ENCODE results near the gene TESK2. TPM values are rescaled to one million over a fixed set of nuclear protein-coding genes. Genes with fewer than 3 reads are reported as not detected.

The TESK2 gene
- total RNA-seq, 1 experiment from 2014 or later: 5.0 TPM

DNA sequence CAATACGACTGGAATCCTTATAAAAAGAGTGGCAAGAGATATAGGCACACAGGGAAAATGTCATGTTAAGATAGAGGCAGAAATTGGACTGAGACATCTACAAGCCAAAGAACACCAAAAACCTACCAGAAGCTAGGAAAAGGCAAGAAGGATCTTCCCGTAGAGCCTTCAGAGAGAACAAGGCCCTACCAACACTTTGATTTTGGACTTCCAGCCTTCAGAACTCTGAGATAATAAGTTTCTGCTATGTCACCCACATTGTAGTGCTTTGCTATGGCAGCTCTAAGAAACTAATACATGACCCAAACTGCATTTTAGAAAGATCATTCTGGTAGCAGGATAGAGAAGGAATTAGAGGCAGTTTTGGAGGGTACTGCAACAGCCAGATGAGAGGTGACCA is 126.7 kb downstream of the TESK2 start:
- H3K4me1 ChIP-seq (ENCODE audit: control insufficient read depth in 1 of 2, insufficient read depth in 2 of 2, low read length in 2 of 2): peaks cover 0 to 3% of the 10 kb centered on the region in 2 experiments; a peak in 1 of 4 replicates
- H3K4me3 ChIP-seq (replicated peaks in 1 of 2; ENCODE audit: low read depth in 1 of 2, low read length in 2 of 2): no peak overlapping the region
- no peaks in the 10 kb centered on the region for H4K20me1 ChIP-seq (ENCODE audit: insufficient read depth)
- H3K27ac ChIP-seq (ENCODE audit: low read depth, low read length): no peak overlapping the region
- TF ChIP-seq, protein P1, sequence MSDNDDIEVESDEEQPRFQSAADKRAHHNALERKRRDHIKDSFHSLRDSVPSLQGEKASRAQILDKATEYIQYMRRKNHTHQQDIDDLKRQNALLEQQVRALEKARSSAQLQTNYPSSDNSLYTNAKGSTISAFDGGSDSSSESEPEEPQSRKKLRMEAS (IDR thresholded peaks at IDR 0.05): no peak
- TF ChIP-seq, protein P2, sequence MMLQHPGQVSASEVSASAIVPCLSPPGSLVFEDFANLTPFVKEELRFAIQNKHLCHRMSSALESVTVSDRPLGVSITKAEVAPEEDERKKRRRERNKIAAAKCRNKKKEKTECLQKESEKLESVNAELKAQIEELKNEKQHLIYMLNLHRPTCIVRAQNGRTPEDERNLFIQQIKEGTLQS (IDR thresholded peaks at IDR 0.05): no peak
- TF ChIP-seq, protein P3, sequence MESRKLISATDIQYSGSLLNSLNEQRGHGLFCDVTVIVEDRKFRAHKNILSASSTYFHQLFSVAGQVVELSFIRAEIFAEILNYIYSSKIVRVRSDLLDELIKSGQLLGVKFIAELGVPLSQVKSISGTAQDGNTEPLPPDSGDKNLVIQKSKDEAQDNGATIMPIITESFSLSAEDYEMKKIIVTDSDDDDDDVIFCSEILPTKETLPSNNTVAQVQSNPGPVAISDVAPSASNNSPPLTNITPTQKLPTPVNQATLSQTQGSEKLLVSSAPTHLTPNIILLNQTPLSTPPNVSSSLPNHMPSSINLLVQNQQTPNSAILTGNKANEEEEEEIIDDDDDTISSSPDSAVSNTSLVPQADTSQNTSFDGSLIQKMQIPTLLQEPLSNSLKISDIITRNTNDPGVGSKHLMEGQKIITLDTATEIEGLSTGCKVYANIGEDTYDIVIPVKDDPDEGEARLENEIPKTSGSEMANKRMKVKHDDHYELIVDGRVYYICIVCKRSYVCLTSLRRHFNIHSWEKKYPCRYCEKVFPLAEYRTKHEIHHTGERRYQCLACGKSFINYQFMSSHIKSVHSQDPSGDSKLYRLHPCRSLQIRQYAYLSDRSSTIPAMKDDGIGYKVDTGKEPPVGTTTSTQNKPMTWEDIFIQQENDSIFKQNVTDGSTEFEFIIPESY (IDR thresholded peaks at IDR 0.05; ENCODE audit: extremely low read depth, insufficient replicate concordance, low read length): no peak
- TF ChIP-seq EGR1 (IDR thresholded peaks at IDR 0.05; ENCODE audit: low read depth) (no peak), POLR2A (IDR thresholded peaks at IDR 0.05; ENCODE audit: borderline replicate concordance, extremely low read depth, insufficient read depth, insufficient read length) (no peak), YY1 (IDR thresholded peaks at IDR 0.05; ENCODE audit: extremely low read depth, insufficient replicate concordance, low read depth, low read length) (no peak), RAD21 (IDR thresholded peaks at IDR 0.05; ENCODE audit: low read depth) (no peak), SRF (IDR thresholded peaks at IDR 0.05; ENCODE audit: low read depth) (no peak), ZNF274 (IDR thresholded peaks at IDR 0.05; ENCODE audit: low read depth, low read length) (no peak), FOSL1 (IDR thresholded peaks at IDR 0.05; ENCODE audit: low read depth) (no peak), SIN3A (IDR thresholded peaks at IDR 0.05; ENCODE audit: low read depth) (no peak), TCF7L2 (IDR thresholded peaks at IDR 0.05; ENCODE audit: borderline replicate concordance, extremely low read depth, insufficient read depth, insufficient read length) (no peak), CEBPB (IDR thresholded peaks at IDR 0.05; ENCODE audit: low read depth) (no peak), POLR2AphosphoS5 (IDR thresholded peaks at IDR 0.05; ENCODE audit: low read depth, low read length) (no peak), EZH2 (IDR thresholded peaks at IDR 0.05) (no peak)
- TF ChIP-seq, protein P4, sequence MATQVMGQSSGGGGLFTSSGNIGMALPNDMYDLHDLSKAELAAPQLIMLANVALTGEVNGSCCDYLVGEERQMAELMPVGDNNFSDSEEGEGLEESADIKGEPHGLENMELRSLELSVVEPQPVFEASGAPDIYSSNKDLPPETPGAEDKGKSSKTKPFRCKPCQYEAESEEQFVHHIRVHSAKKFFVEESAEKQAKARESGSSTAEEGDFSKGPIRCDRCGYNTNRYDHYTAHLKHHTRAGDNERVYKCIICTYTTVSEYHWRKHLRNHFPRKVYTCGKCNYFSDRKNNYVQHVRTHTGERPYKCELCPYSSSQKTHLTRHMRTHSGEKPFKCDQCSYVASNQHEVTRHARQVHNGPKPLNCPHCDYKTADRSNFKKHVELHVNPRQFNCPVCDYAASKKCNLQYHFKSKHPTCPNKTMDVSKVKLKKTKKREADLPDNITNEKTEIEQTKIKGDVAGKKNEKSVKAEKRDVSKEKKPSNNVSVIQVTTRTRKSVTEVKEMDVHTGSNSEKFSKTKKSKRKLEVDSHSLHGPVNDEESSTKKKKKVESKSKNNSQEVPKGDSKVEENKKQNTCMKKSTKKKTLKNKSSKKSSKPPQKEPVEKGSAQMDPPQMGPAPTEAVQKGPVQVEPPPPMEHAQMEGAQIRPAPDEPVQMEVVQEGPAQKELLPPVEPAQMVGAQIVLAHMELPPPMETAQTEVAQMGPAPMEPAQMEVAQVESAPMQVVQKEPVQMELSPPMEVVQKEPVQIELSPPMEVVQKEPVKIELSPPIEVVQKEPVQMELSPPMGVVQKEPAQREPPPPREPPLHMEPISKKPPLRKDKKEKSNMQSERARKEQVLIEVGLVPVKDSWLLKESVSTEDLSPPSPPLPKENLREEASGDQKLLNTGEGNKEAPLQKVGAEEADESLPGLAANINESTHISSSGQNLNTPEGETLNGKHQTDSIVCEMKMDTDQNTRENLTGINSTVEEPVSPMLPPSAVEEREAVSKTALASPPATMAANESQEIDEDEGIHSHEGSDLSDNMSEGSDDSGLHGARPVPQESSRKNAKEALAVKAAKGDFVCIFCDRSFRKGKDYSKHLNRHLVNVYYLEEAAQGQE (IDR thresholded peaks at IDR 0.05; ENCODE audit: low read depth): no peak
- TF ChIP-seq, protein P5, sequence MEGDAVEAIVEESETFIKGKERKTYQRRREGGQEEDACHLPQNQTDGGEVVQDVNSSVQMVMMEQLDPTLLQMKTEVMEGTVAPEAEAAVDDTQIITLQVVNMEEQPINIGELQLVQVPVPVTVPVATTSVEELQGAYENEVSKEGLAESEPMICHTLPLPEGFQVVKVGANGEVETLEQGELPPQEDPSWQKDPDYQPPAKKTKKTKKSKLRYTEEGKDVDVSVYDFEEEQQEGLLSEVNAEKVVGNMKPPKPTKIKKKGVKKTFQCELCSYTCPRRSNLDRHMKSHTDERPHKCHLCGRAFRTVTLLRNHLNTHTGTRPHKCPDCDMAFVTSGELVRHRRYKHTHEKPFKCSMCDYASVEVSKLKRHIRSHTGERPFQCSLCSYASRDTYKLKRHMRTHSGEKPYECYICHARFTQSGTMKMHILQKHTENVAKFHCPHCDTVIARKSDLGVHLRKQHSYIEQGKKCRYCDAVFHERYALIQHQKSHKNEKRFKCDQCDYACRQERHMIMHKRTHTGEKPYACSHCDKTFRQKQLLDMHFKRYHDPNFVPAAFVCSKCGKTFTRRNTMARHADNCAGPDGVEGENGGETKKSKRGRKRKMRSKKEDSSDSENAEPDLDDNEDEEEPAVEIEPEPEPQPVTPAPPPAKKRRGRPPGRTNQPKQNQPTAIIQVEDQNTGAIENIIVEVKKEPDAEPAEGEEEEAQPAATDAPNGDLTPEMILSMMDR (IDR thresholded peaks at IDR 0.05 in 2 of 3, conservative IDR thresholded peaks at IDR 0.05 in 1 of 3; ENCODE audit: borderline replicate concordance in 1 of 3, insufficient read depth in 1 of 3, low read depth in 2 of 3, low read length in 2 of 3): no peak
- no peaks in the 10 kb centered on the region for H3K36me3 ChIP-seq (ENCODE audit: control insufficient read depth in 1 of 2, insufficient read depth in 2 of 2, low read length in 2 of 2)
- H3K9ac ChIP-seq (ENCODE audit: low read length): no peak overlapping the region
- no peak overlapping the region for H3K4me2 ChIP-seq (ENCODE audit: low read length)
- no peaks in the 10 kb centered on the region for H3K9me2 ChIP-seq (ENCODE audit: insufficient read depth)
- intact Hi-C loops (cut with micrococcal nuclease): no loop called here
- DNase-seq (ENCODE audit: low read depth, low spot score): no peak
- no peak for ATAC-seq
- no TSS peak for BruUV-seq (replicated peaks)
- no peaks in the 10 kb centered on the region for H3K79me2 ChIP-seq (ENCODE audit: insufficient read depth, low read length)
- H3K9me3 ChIP-seq (ENCODE audit: control insufficient read depth in 1 of 2, insufficient read depth in 1 of 2, low read depth in 1 of 2, low read length in 2 of 2): no peaks in the 10 kb centered on the region
- ChIA-PET CTCF (no interaction called here), POLR2A (no interaction called here), RAD21 (ENCODE audit: low non-redundant PET in 1 of 2, low total read pairs in 2 of 2, uncharacterized antibody in 2 of 2, unreplicated experiment in 2 of 2) (no interaction called here)
- H3K27me3 ChIP-seq (ENCODE audit: insufficient read depth, low read length): no peaks in the 10 kb centered on the region
- no peak overlapping the region for H2AFZ ChIP-seq (ENCODE audit: low read depth, low read length, poor library complexity, severe bottlenecking)
